Measurements from ENCODE around the gene FBXO42.

FBXO42 gene

DNA sequence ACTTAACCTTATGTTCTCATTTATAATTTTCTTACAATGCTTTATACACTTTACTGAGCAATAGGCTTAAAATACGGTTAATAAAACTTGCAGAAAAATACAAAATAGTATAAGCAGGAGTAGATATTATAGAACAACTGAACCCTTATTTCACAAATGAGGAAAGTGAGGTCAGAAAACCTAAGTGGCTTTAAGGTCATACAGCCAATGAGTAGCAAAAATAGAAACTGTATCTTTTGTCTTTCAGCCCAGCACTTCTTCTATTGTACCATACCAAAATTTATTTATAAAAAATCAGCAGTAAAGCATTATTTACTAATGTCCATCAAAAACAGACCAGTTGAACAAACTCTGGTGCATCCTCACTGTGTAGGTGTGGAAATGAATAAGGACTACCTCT, 11.6 kb downstream of the FBXO42 start:
- Histone ChIP-seq H3K4me2 (no peak overlapping the region), H3K27me3 (ENCODE audit: insufficient read depth, low read depth) (no peaks in the 10 kb centered on the region), H4K20me1 (ENCODE audit: insufficient read depth) (no peaks in the 10 kb centered on the region), H2AFZ (ENCODE audit: low read depth) (no peak overlapping the region), H3K4me3 (IDR thresholded peaks at IDR 0.05; ENCODE audit: insufficient read depth, low read depth, low read length) (no peak overlapping the region), H3K79me2 (ENCODE audit: insufficient read depth, low read depth) (peaks cover 41% of the 10 kb centered on the region; the same call in 1 of the 2 replicates), H3K9ac (no peak overlapping the region), H3K36me3 (ENCODE audit: insufficient read depth) (no peaks in the 10 kb centered on the region), H3K4me1 (ENCODE audit: low read depth, poor library complexity, severe bottlenecking) (no peaks in the 10 kb centered on the region), H3K27ac (no peak overlapping the region)
- TF ChIP-seq, protein P1, sequence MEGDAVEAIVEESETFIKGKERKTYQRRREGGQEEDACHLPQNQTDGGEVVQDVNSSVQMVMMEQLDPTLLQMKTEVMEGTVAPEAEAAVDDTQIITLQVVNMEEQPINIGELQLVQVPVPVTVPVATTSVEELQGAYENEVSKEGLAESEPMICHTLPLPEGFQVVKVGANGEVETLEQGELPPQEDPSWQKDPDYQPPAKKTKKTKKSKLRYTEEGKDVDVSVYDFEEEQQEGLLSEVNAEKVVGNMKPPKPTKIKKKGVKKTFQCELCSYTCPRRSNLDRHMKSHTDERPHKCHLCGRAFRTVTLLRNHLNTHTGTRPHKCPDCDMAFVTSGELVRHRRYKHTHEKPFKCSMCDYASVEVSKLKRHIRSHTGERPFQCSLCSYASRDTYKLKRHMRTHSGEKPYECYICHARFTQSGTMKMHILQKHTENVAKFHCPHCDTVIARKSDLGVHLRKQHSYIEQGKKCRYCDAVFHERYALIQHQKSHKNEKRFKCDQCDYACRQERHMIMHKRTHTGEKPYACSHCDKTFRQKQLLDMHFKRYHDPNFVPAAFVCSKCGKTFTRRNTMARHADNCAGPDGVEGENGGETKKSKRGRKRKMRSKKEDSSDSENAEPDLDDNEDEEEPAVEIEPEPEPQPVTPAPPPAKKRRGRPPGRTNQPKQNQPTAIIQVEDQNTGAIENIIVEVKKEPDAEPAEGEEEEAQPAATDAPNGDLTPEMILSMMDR (conservative IDR thresholded peaks at IDR 0.05; ENCODE audit: low read depth, low read length): no peak

DNA sequence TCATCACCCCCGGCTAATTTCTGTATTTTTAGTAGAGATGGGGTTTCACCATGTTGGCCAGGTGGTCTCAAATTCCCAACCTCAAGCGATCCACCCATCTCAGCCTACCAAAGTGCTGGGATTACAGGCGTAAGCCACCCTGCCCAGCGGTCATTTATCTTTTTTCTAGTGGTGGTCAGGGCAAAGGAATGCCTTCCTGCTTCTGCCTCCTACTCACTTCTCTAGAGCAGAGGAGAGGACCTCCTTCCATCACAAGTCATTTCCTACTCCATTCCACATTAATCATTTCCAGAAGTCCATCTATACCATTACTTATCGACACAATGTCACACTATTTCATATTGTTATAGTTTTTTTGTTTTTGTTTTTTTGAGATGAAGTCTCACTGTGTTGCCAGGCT, 13.3 kb downstream of the FBXO42 start:
- Histone ChIP-seq H3K27ac (no peak overlapping the region), H4K20me1 (ENCODE audit: insufficient read depth) (no peaks in the 10 kb centered on the region), H3K4me1 (ENCODE audit: low read depth, poor library complexity, severe bottlenecking) (no peaks in the 10 kb centered on the region), H3K4me3 (IDR thresholded peaks at IDR 0.05; ENCODE audit: insufficient read depth, low read depth, low read length) (no peak overlapping the region), H3K79me2 (ENCODE audit: insufficient read depth, low read depth) (peaks cover 30% of the 10 kb centered on the region; the same call in 1 of the 2 replicates), H3K27me3 (ENCODE audit: insufficient read depth, low read depth) (no peaks in the 10 kb centered on the region), H3K9ac (no peak overlapping the region), H3K36me3 (ENCODE audit: insufficient read depth) (no peaks in the 10 kb centered on the region), H2AFZ (ENCODE audit: low read depth) (no peak overlapping the region), H3K4me2 (no peak overlapping the region)
- TF ChIP-seq, protein P1 (conservative IDR thresholded peaks at IDR 0.05; ENCODE audit: low read depth, low read length): no peak

- H3K4me3 ChIP-seq (IDR thresholded peaks at IDR 0.05; ENCODE audit: insufficient read depth, low read depth, low read length): no peak overlapping the region
- H3K27ac ChIP-seq: no peak overlapping the region
- no peak overlapping the region for H3K4me2 ChIP-seq
- H4K20me1 ChIP-seq (ENCODE audit: insufficient read depth): no peaks in the 10 kb centered on the region
- H2AFZ ChIP-seq (ENCODE audit: low read depth): no peak overlapping the region
- no peaks in the 10 kb centered on the region for H3K27me3 ChIP-seq (ENCODE audit: insufficient read depth, low read depth)
- TF ChIP-seq, protein P1 (conservative IDR thresholded peaks at IDR 0.05; ENCODE audit: low read depth, low read length): no peak
- H3K79me2 ChIP-seq (ENCODE audit: insufficient read depth, low read depth): peaks cover 14% of the 10 kb centered on the region; the same call in 1 of the 2 replicates
- no peak overlapping the region for H3K9ac ChIP-seq
- no peaks in the 10 kb centered on the region for H3K4me1 ChIP-seq (ENCODE audit: low read depth, poor library complexity, severe bottlenecking)
- H3K36me3 ChIP-seq (ENCODE audit: insufficient read depth): no peaks in the 10 kb centered on the region
Measured at GRCh38 chr1:16334655-16335340, 17.5 kb downstream of the FBXO42 start.

DNA sequence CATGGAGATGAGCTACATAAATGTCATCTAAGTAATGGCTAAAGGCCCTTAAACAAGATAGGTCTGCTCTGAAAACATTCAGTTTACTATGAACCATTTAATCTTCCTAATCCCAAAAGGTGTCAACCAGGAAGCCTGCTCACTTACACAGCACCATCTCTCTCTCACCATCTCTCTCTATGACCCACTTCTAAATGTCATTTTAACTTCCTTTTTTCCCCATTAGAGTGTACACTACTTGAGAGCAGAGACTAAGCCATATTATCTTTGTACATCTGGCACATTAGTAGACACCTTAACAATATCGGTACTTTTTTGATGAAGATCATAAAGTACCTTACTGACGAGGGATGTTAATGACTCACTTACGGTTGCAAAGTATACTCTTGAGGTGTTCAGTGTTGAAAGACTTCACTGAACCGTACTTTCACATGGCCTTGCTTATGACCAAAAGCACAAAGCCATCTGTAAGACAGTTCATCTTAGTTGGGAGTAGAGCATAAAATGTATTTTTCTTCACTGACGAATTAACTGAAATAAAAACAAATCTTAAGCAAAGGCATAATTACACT, 25.4 kb downstream of the FBXO42 start:
- H3K4me2 ChIP-seq: no peak overlapping the region
- H4K20me1 ChIP-seq (ENCODE audit: insufficient read depth): no peaks in the 10 kb centered on the region
- H3K27me3 ChIP-seq (ENCODE audit: insufficient read depth, low read depth): no peaks in the 10 kb centered on the region
- H2AFZ ChIP-seq (ENCODE audit: low read depth): no peak overlapping the region
- H3K27ac ChIP-seq: no peak overlapping the region
- no peaks in the 10 kb centered on the region for H3K36me3 ChIP-seq (ENCODE audit: insufficient read depth)
- H3K79me2 ChIP-seq (ENCODE audit: insufficient read depth, low read depth): peaks cover 8% of the 10 kb centered on the region; the same call in 1 of the 2 replicates
- TF ChIP-seq, protein P1 (conservative IDR thresholded peaks at IDR 0.05; ENCODE audit: low read depth, low read length): no peak
- peaks cover 9% of the 10 kb centered on the region for H3K4me1 ChIP-seq (ENCODE audit: low read depth, poor library complexity, severe bottlenecking)
- no peak overlapping the region for H3K4me3 ChIP-seq (IDR thresholded peaks at IDR 0.05; ENCODE audit: insufficient read depth, low read depth, low read length)
- no peak overlapping the region for H3K9ac ChIP-seq

Data from KMS-11 (cell line).